LNCAP (cell line): ENCODE results near the gene FAM124A.

Experiments used
- TF ChIP-seq, protein P1 (sequence below): fragments of 450-650 bp; IDR thresholded peaks from 2 replicates; pipeline ENCODE4 v1.5.1; 2017; ENCODE audit warnings: mild to moderate bottlenecking

The FAM124A gene

GRCh38 chr13:51230477-51231105 is 8.4 kb downstream of the FAM124A start:
- TF ChIP-seq, protein P1, sequence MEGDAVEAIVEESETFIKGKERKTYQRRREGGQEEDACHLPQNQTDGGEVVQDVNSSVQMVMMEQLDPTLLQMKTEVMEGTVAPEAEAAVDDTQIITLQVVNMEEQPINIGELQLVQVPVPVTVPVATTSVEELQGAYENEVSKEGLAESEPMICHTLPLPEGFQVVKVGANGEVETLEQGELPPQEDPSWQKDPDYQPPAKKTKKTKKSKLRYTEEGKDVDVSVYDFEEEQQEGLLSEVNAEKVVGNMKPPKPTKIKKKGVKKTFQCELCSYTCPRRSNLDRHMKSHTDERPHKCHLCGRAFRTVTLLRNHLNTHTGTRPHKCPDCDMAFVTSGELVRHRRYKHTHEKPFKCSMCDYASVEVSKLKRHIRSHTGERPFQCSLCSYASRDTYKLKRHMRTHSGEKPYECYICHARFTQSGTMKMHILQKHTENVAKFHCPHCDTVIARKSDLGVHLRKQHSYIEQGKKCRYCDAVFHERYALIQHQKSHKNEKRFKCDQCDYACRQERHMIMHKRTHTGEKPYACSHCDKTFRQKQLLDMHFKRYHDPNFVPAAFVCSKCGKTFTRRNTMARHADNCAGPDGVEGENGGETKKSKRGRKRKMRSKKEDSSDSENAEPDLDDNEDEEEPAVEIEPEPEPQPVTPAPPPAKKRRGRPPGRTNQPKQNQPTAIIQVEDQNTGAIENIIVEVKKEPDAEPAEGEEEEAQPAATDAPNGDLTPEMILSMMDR, result no peak

DNA sequence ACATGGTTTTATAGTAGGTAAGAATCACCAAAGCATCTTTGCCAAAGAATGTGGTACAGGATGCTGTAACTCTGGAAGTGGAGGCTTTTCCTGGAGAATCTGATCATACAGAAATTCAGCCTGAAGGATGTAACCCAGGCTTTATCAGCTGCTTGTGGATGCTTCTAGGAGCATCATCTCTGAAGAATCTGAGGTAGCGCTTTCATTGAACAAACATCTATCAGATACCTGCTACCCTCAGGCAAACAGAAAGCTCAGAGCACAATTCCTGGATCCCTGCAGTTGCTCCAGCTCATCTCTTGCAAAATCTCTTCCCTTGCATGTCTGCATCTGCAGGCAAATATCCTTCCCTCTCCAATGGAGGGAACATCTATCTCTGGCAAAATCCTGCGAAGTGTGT is 9.3 kb downstream of the FAM124A start:
- TF ChIP-seq, protein P1, result no peak

GRCh38 chr13:51232328-51232727 is 10.1 kb downstream of the FAM124A start:
- TF ChIP-seq, protein P1, result no peak

GRCh38 chr13:51233117-51233826 is 11.1 kb downstream of the FAM124A start:
- TF ChIP-seq, protein P1, result no peak

- TF ChIP-seq, protein P1, result no peak
These were observed 12.5 kb downstream of the FAM124A start for GRCh38 chr13:51234676-51235075.

- TF ChIP-seq, protein P1, result no peak
These were observed 13.0 kb downstream of the FAM124A start for GRCh38 chr13:51235186-51235585.

DNA sequence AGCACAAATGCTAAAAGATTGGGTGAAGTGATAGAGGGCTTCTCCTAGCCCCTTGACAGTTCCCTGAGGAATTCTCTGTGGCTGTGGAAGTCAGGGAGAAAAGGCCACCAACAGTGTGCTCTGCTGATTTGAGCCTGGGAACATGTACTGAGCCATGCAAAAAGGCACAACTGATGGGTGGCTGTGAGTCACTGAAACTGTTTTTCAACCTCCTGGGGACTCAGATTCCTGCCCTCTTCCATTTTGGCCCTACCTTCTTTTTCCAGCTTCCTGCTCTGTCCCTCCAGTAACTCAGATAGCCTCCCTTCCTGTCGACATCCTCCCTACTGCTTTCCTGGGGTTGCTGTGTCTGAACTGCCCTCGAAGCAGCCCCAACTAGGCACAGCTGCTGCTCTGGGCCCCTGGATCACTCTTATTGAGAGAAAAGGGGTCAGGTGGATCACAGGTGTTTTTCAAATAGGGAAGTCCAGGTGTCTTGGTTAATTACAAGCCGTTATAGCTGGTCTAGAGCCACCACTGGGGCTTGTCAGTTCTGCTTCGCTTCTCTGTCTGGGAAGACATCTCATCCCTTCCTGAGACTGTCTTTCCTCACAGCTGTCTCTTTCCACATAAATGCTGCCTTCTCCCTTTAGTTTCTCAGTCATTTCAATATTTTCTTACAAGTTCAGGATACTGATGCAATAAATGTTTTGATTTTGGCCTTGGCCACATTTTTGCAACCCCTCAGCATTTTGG is 13.7 kb downstream of the FAM124A start:
- TF ChIP-seq, protein P1, result no peak
